Keratinocyte (primary cell): ENCODE data around the gene UBE4B. TPM values are rescaled to one million over a fixed set of nuclear protein-coding genes. Genes with fewer than 3 reads are reported as not detected.

Source experiments
- DNase-seq: peaks from one replicate; pipeline ENCODE4 v3.0.0-alpha.2; 2011; ENCODE audit warnings: low read depth, missing footprints, low spot score
- FAIRE-seq: peaks from 2 replicates; lab custom pipeline; 2011; peaks lifted over from hg19 to GRCh38; lab: Jason Lieb, UNC
- H2AFZ ChIP-seq: 2 replicates; pipeline ENCODE4 v1.6.0; 2012; ENCODE audit warnings: low read length, control low read depth, inconsistent platforms; ENCODE audit not compliant: control insufficient read depth
- H3K27ac ChIP-seq: 2 replicates; pipeline ENCODE4 v1.5.1; 2011; ENCODE audit warnings: low read length; ENCODE audit not compliant: control insufficient read depth, insufficient read depth
- H3K27me3 ChIP-seq: 3 replicates; pipeline ENCODE4 v1.6.0; 2011; ENCODE audit warnings: low read length; ENCODE audit not compliant: control insufficient read depth, insufficient read depth; ENCODE audit errors: extremely low read depth
- H3K36me3 ChIP-seq, 2 experiments: 2 replicates in 1 of 2; 3 replicates in 1 of 2; pipeline ENCODE4 v1.5.1; 2011; ENCODE audit warnings: low read length in 2 of 2, mild to moderate bottlenecking in 1 of 2; ENCODE audit not compliant: control insufficient read depth in 2 of 2, insufficient read depth in 2 of 2; ENCODE audit errors: extremely low read depth in 1 of 2
- H3K4me1 ChIP-seq: 3 replicates; pipeline ENCODE4 v1.5.1; 2011; ENCODE audit warnings: low read length; ENCODE audit not compliant: control insufficient read depth, insufficient read depth; ENCODE audit errors: extremely low read depth
- H3K4me2 ChIP-seq: 3 replicates; pipeline ENCODE4 v1.6.0; 2011; ENCODE audit warnings: low read depth, low read length; ENCODE audit not compliant: control insufficient read depth, insufficient read depth; ENCODE audit errors: extremely low read depth
- H3K4me3 ChIP-seq, 3 experiments: fragments of 200-600 bp in 1 of 3; sonication (generic) in 1 of 3; 2 replicates in 2 of 3; 3 replicates in 1 of 3; pipeline ENCODE4 v1.5.1; 2011 to 2016; ENCODE audit warnings: low read length in 3 of 3, mild to moderate bottlenecking in 3 of 3, control low read depth in 2 of 3, inconsistent platforms in 1 of 3, low read depth in 1 of 3, mixed read lengths in 1 of 3, mixed run types in 1 of 3, moderate library complexity in 1 of 3; ENCODE audit not compliant: control insufficient read depth in 2 of 3, insufficient read depth in 2 of 3; ENCODE audit errors: extremely low read depth in 1 of 3
- H3K79me2 ChIP-seq: 2 replicates; pipeline ENCODE4 v1.6.0; 2012; ENCODE audit warnings: low read length; ENCODE audit not compliant: control insufficient read depth, insufficient read depth
- H3K9ac ChIP-seq: 3 replicates; pipeline ENCODE4 v1.6.0; 2011; ENCODE audit warnings: low read length; ENCODE audit not compliant: control insufficient read depth, insufficient read depth; ENCODE audit errors: extremely low read depth
- H3K9me1 ChIP-seq: 3 replicates; pipeline ENCODE4 v1.6.0; 2011; ENCODE audit warnings: low read length; ENCODE audit not compliant: control insufficient read depth, insufficient read depth; ENCODE audit errors: extremely low read depth
- H3K9me3 ChIP-seq: 2 replicates; pipeline ENCODE4 v1.5.1; 2012; ENCODE audit warnings: low read depth, low read length; ENCODE audit not compliant: control insufficient read depth
- H4K20me1 ChIP-seq: 3 replicates; pipeline ENCODE4 v1.6.0; 2011; ENCODE audit warnings: low read length; ENCODE audit not compliant: control insufficient read depth, insufficient read depth; ENCODE audit errors: extremely low read depth
- EZH2 ChIP-seq: IDR thresholded peaks from one replicate; pipeline ENCODE4 v1.6.1; 2012; ENCODE audit warnings: inconsistent platforms, mild to moderate bottlenecking, low read length, moderate library complexity
- dilution Hi-C: fragments of 300-500 bp; cut with MboI; formaldehyde crosslinking; loops from one replicate; pipeline ENCODE4 v1.7.0; 2020; ENCODE audit warnings: low sequenced_read_pairs; ENCODE audit not compliant: extremely low pct_ligation_motif_present
- polyA plus RNA-seq, 5 experiments: library from polyadenylated mRNA; depleted of rRNA in 3 of 5; stranded (reverse) in 3 of 5; stranded (forward) in 1 of 5; unstranded in 1 of 5; fragments of >200 nt; gene quantifications; 1 replicate in 1 of 5; 2 replicates in 3 of 5; 3 replicates in 1 of 5; pipeline versions ENCODE4 v1.2.1 to v1.2.3, GENCODE V29; 2011 to 2012; ENCODE audit warnings: missing spikeins in 2 of 5, low read depth in 1 of 5, low replicate concordance in 1 of 5
- TF ChIP-seq, protein P1 (sequence below), 3 experiments: IDR thresholded peaks in 1 of 3; conservative IDR thresholded peaks in 1 of 3; optimal IDR thresholded peaks in 1 of 3; 2 replicates in 2 of 3; 3 replicates in 1 of 3; pipeline versions ENCODE3 to v1.5.1; 2011; ENCODE audit warnings: low read length in 3 of 3, mild to moderate bottlenecking in 3 of 3, moderate library complexity in 2 of 3, control low read depth in 1 of 3, inconsistent platforms in 1 of 3; ENCODE audit not compliant: insufficient read depth in 2 of 3; ENCODE audit errors: extremely low read depth in 1 of 3

Gene UBE4B
- polyA plus RNA-seq, 1 donor (not counting 4 experiments of a cell fraction or from before 2014, with no cell fraction given): 14.3 TPM

GRCh38 chr1:10014016-10014415, 18.7 kb upstream of the UBE4B start:
- H3K9ac ChIP-seq: no peak overlapping the region
- H3K9me3 ChIP-seq: no peaks in the 10 kb centered on the region
- no peak overlapping the region for H3K4me2 ChIP-seq
- H3K9me1 ChIP-seq: peaks cover 4% of the 10 kb centered on the region
- no peak overlapping the region for H3K4me3 ChIP-seq
- dilution Hi-C loops: no loop called here
- no peak for FAIRE-seq
- H2AFZ ChIP-seq: no peak overlapping the region
- no peaks in the 10 kb centered on the region for H4K20me1 ChIP-seq
- no peaks in the 10 kb centered on the region for H3K36me3 ChIP-seq
- H3K27ac ChIP-seq: no peak overlapping the region
- H3K4me1 ChIP-seq: peaks cover 4% of the 10 kb centered on the region
- H3K79me2 ChIP-seq: no peaks in the 10 kb centered on the region
- no peaks in the 10 kb centered on the region for H3K27me3 ChIP-seq
- no peak for DNase-seq
- no peak for TF ChIP-seq EZH2
- TF ChIP-seq, protein P1, sequence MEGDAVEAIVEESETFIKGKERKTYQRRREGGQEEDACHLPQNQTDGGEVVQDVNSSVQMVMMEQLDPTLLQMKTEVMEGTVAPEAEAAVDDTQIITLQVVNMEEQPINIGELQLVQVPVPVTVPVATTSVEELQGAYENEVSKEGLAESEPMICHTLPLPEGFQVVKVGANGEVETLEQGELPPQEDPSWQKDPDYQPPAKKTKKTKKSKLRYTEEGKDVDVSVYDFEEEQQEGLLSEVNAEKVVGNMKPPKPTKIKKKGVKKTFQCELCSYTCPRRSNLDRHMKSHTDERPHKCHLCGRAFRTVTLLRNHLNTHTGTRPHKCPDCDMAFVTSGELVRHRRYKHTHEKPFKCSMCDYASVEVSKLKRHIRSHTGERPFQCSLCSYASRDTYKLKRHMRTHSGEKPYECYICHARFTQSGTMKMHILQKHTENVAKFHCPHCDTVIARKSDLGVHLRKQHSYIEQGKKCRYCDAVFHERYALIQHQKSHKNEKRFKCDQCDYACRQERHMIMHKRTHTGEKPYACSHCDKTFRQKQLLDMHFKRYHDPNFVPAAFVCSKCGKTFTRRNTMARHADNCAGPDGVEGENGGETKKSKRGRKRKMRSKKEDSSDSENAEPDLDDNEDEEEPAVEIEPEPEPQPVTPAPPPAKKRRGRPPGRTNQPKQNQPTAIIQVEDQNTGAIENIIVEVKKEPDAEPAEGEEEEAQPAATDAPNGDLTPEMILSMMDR (optimal IDR thresholded peaks at IDR 0.05 in 1 of 3, IDR thresholded peaks at IDR 0.05 in 1 of 3, conservative IDR thresholded peaks at IDR 0.05 in 1 of 3; ENCODE audit: extremely low read depth in 1 of 3, insufficient read depth in 2 of 3, low read length in 3 of 3): no peak

DNA sequence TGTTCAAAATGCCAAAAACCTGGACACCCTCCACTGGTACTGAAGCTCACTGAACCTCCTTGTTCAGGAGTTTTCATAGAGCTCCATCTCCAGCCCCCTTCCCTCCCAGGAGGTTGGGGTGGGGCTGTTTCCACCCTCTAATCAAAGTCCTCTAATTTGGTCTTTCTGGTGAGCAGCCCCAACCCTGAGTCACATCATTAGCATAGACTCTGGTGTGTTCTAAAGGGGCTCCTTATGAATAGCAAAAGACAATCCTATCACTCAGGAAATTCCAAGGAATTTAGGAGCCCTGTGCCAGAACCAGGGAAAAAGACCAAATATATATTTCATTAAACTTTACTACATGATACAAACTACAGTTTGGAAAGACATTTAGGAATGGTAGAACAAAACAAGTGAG, 13.2 kb upstream of the UBE4B start:
- TF ChIP-seq, protein P1 (optimal IDR thresholded peaks at IDR 0.05 in 1 of 3, IDR thresholded peaks at IDR 0.05 in 1 of 3, conservative IDR thresholded peaks at IDR 0.05 in 1 of 3; ENCODE audit: extremely low read depth in 1 of 3, insufficient read depth in 2 of 3, low read length in 3 of 3): no peak
- TF ChIP-seq EZH2: no peak
- Histone ChIP-seq H3K27me3 (no peaks in the 10 kb centered on the region), H3K36me3 (no peaks in the 10 kb centered on the region), H3K79me2 (no peaks in the 10 kb centered on the region), H4K20me1 (no peaks in the 10 kb centered on the region), H3K4me3 (no peak overlapping the region), H3K9ac (no peak overlapping the region), H3K4me2 (no peak overlapping the region), H3K9me1 (peaks cover 4% of the 10 kb centered on the region), H2AFZ (no peak overlapping the region), H3K27ac (no peak overlapping the region), H3K9me3 (no peaks in the 10 kb centered on the region), H3K4me1 (peaks cover 4% of the 10 kb centered on the region)
- dilution Hi-C loops: no loop called here
- FAIRE-seq (no peak), DNase-seq (no peak)
